HL-60 (cell line): ENCODE results near the gene EMID1.
"Not testable (repeated sequence)": the region's sequence is repeated elsewhere in the genome, so short reads cannot be mapped to it uniquely, and the experiment has no call there.

Experiments used
- DNase-seq, 2 experiments: peaks; one replicate each; pipeline ENCODE4 v3.0.0-alpha.2; 2010 to 2020; ENCODE audit warnings: low read depth in 1 of 2, low spot score in 1 of 2
- H3K27ac ChIP-seq: fragments of 250-450 bp; sonication (Bioruptor Pico); replicated peaks from 2 replicates; pipeline ENCODE4 v1.5.1; 2020; ENCODE audit warnings: mild to moderate bottlenecking, moderate library complexity
- H3K27me3 ChIP-seq: fragments of 250-450 bp; sonication (Bioruptor Pico); 2 replicates; pipeline ENCODE4 v1.5.1; 2021; ENCODE audit warnings: mild to moderate bottlenecking, moderate library complexity; ENCODE audit not compliant: insufficient read depth, poor library complexity, severe bottlenecking
- H3K4me3 ChIP-seq: replicated peaks from 2 replicates; pipeline ENCODE4 v1.5.1; 2011; ENCODE audit warnings: mild to moderate bottlenecking, control low read depth, low read length; ENCODE audit not compliant: insufficient read depth
- GABPA ChIP-seq: IDR thresholded peaks from 2 replicates; pipeline ENCODE4 v1.6.1; 2012; ENCODE audit warnings: low read depth
- POLR2AphosphoS5 ChIP-seq: IDR thresholded peaks from 2 replicates; pipeline ENCODE4 v1.6.1; 2012; ENCODE audit warnings: low read depth
- SPI1 ChIP-seq: IDR thresholded peaks from 2 replicates; pipeline ENCODE4 v1.6.1; 2012; ENCODE audit warnings: low read depth, mild to moderate bottlenecking, borderline replicate concordance
- TF ChIP-seq, protein P1 (sequence below): IDR thresholded peaks from one replicate; pipeline ENCODE4 v1.5.1; 2011; ENCODE audit warnings: low read length, control low read depth, inconsistent platforms; ENCODE audit not compliant: insufficient read depth
- TF ChIP-seq, protein P2 (sequence below): IDR thresholded peaks from 2 replicates; pipeline ENCODE4 v1.6.1; 2012; ENCODE audit warnings: low read depth; ENCODE audit not compliant: insufficient replicate concordance

EMID1 gene

DNA sequence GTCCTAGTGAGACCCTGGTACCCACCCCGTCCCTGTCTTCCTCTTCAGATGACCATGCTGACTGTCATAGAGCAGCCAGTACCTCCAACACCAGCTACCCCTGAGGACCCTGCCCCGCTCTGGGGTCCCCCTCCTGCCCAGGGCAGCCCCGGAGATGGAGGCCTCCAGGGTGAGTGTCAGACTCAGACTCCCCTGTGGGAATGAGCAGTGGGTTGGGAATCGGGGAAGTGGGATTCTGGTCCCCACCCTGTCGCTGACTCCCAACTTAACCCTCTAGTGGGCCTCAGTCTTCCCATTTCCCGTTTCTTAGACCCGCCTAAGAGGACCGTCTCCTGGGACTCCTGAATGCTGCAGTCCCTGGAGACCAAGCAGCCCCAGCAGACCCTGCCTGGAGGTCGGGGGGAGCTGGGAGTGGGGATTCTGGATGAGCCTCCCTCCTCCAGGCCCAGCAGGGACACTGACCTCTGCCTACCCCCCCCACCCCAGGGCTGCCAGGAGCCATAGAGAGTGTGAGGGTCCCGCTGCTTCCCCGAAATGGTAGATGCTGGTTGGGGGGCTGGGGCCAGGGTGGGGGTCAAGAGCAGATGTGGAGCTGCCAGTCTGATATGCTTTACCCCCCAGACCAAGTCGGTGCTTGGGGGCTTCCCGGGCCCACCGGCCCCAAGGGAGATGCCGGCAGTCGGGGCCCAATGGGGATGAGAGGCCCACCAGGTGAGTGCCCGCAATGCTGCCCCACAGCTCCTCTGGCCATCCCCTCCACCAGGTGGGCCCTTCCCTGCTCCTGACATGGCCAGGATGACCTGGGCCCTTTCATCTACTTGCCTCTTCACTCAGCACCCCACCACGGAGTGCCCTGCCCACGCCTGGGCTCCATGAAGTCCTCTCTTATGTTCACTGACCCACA lies 25.5 kb downstream of the EMID1 start:
- DNase-seq = no peak
- TF ChIP-seq, protein P1, sequence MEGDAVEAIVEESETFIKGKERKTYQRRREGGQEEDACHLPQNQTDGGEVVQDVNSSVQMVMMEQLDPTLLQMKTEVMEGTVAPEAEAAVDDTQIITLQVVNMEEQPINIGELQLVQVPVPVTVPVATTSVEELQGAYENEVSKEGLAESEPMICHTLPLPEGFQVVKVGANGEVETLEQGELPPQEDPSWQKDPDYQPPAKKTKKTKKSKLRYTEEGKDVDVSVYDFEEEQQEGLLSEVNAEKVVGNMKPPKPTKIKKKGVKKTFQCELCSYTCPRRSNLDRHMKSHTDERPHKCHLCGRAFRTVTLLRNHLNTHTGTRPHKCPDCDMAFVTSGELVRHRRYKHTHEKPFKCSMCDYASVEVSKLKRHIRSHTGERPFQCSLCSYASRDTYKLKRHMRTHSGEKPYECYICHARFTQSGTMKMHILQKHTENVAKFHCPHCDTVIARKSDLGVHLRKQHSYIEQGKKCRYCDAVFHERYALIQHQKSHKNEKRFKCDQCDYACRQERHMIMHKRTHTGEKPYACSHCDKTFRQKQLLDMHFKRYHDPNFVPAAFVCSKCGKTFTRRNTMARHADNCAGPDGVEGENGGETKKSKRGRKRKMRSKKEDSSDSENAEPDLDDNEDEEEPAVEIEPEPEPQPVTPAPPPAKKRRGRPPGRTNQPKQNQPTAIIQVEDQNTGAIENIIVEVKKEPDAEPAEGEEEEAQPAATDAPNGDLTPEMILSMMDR = no peak
- no peak for TF ChIP-seq GABPA
- TF ChIP-seq SPI1 = no peak
- TF ChIP-seq POLR2AphosphoS5 = no peak
- TF ChIP-seq, protein P2, sequence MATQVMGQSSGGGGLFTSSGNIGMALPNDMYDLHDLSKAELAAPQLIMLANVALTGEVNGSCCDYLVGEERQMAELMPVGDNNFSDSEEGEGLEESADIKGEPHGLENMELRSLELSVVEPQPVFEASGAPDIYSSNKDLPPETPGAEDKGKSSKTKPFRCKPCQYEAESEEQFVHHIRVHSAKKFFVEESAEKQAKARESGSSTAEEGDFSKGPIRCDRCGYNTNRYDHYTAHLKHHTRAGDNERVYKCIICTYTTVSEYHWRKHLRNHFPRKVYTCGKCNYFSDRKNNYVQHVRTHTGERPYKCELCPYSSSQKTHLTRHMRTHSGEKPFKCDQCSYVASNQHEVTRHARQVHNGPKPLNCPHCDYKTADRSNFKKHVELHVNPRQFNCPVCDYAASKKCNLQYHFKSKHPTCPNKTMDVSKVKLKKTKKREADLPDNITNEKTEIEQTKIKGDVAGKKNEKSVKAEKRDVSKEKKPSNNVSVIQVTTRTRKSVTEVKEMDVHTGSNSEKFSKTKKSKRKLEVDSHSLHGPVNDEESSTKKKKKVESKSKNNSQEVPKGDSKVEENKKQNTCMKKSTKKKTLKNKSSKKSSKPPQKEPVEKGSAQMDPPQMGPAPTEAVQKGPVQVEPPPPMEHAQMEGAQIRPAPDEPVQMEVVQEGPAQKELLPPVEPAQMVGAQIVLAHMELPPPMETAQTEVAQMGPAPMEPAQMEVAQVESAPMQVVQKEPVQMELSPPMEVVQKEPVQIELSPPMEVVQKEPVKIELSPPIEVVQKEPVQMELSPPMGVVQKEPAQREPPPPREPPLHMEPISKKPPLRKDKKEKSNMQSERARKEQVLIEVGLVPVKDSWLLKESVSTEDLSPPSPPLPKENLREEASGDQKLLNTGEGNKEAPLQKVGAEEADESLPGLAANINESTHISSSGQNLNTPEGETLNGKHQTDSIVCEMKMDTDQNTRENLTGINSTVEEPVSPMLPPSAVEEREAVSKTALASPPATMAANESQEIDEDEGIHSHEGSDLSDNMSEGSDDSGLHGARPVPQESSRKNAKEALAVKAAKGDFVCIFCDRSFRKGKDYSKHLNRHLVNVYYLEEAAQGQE = no peak
- Histone ChIP-seq H3K27me3 (no peaks in the 10 kb centered on the region), H3K27ac (no peak overlapping the region), H3K4me3 (no peak overlapping the region)

DNA sequence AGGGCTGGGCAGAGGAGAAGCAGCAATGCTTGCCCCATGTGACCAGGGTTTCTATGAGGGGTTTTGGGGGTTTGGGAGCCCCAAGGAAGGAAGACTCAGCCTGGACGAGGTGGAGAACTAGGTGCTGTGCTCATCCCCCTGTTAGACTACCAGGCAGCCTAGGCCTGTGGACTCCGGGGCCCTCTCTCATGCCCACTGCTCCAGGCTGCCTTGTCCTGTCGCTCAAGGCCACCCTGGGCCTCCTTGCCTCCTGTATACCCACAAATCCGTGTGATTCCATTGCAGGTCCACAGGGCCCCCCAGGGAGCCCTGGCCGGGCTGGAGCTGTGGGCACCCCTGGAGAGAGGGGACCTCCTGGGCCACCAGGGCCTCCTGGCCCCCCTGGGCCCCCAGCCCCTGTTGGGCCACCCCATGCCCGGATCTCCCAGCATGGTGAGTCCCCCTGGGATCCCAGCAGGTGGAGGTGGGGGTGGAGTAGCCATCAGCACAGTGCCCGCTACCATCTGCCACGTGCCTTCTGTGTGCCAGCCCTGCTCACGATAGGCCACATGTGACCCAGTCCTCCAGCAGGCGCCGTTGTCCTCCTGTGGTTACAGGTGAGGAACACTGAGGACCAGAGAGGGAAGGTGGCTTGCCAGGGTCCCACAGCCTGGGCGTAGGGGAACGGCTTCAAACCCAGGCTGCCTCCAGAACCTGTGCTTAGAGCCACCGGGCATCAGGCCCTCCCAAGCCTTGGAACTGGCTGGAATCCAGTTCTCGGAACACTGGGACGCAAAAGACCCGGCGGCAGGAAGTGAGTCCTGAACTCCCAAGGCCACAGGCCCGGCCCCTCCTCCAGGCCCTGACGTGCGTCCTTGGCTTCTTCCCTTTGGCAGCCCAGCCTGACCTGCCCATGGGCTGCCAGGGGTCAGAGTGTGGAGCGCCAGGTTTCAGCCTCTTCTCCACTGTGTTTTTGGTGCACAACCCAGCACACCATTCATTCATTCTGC lies 26.6 kb downstream of the EMID1 start:
- H3K4me3 ChIP-seq = no peak overlapping the region
- H3K27ac ChIP-seq = no peak overlapping the region
- no peaks in the 10 kb centered on the region for H3K27me3 ChIP-seq
- no peak for DNase-seq
- TF ChIP-seq POLR2AphosphoS5 = no peak
- no peak for TF ChIP-seq SPI1
- TF ChIP-seq GABPA = no peak
- TF ChIP-seq, protein P1 = no peak
- TF ChIP-seq, protein P2 = no peak

DNA sequence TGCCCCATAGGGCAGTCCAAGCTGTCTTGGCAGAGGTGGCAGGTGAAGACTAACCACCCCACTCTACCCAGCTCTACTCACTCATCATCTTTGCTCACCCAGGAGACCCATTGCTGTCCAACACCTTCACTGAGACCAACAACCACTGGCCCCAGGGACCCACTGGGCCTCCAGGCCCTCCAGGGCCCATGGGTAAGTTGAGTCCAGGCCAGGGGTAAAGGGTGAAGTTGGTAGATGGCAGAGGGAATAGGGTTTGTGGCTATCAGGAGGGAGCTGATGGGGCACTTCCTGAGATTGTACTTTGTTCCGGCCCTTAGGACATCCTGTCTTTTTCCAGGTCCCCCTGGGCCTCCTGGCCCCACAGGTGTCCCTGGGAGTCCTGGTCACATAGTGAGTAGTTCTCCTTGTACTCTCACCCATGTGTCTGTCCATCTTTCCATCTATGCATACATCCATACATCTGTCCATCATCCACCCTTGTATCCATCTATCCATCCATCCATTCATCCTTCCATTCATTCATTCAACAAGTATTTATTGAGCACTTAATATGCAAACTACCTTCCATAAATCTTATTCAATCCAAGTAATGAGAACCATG lies 27.7 kb downstream of the EMID1 start:
- no peak overlapping the region for H3K27ac ChIP-seq
- DNase-seq = no peak
- TF ChIP-seq, protein P1 = no peak
- TF ChIP-seq, protein P2 = no peak
- no peak for TF ChIP-seq SPI1
- TF ChIP-seq GABPA = no peak
- no peak for TF ChIP-seq POLR2AphosphoS5
- no peak overlapping the region for H3K4me3 ChIP-seq
- no peaks in the 10 kb centered on the region for H3K27me3 ChIP-seq

DNA sequence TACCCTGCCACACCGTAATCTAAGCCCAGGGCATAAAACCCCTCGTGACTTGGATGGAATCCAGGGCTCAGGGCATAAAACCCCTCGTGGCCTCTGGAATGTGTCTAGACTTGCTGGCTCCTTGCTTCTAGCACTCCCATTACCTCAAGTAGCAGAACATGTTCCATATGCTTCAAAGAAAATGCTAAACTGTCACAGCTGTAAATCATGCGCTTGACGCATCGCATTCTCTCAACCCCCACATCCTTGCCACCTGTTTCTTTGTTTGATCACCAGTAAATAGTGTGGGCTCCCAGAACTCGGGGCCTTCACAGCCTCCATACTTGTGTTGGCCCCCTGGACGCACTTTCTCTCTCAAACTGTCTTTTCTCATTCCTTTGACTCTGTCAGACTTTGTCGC lies 34.8 kb downstream of the EMID1 start:
- DNase-seq = not testable (repeated sequence)

More for the DNA sequence above, 34.8 kb downstream of the EMID1 start:
- H3K27ac ChIP-seq, H3K27me3 ChIP-seq, H3K4me3 ChIP-seq: not testable (repeated sequence)
